OCI-LY7 (cell line): ENCODE data around the gene RRM1. TPM values are rescaled to one million over a fixed set of nuclear protein-coding genes. Genes with fewer than 3 reads are reported as not detected.

Source experiments
- BruUV-seq: library from RNA; stranded (reverse); fragments of 400-500 nt; replicated peaks from 2 replicates; lab custom pipeline; 2021; lab: Mats Ljungman, UMichigan
- CTCF ChIA-PET: fragments of 300-600 bp; sonication (Branson Sonifier 250); formaldehyde crosslinking; loops from one replicate; lab custom pipeline; 2022; ENCODE audit warnings: antibody characterized with exemption; ENCODE audit not compliant: unreplicated experiment; lab: Charles Lee
- POLR2A ChIA-PET: fragments of 300-600 bp; sonication (Branson Sonifier 250); formaldehyde crosslinking; loops from one replicate; lab custom pipeline; 2022; ENCODE audit warnings: antibody characterized with exemption; lab: Charles Lee
- DNase-seq: peaks from one replicate; pipeline ENCODE4 v3.0.0-alpha.2; 2015; ENCODE audit warnings: low spot score
- H2AFZ ChIP-seq: fragments of 200-600 bp; sonication (generic), shearing (Covaris generic); 2 replicates; pipeline ENCODE4 v1.6.1; 2014; ENCODE audit warnings: mild to moderate bottlenecking, antibody characterized with exemption, low read length, moderate library complexity
- H3K27ac ChIP-seq: fragments of 200-600 bp; sonication (generic); 2 replicates; pipeline ENCODE4 v1.5.1; 2014; ENCODE audit warnings: mixed run types, low read depth, mild to moderate bottlenecking, moderate library complexity, low read length, inconsistent platforms; ENCODE audit not compliant: poor library complexity, severe bottlenecking
- H3K36me3 ChIP-seq: fragments of 200-600 bp; sonication (generic); 2 replicates; pipeline ENCODE4 v1.6.1; 2014; ENCODE audit warnings: mild to moderate bottlenecking, antibody characterized with exemption, low read length, moderate library complexity, mixed read lengths; ENCODE audit not compliant: insufficient read depth
- H3K4me1 ChIP-seq: fragments of 200-600 bp; sonication (generic); 2 replicates; pipeline ENCODE4 v1.5.1; 2014; ENCODE audit warnings: mild to moderate bottlenecking, low read length; ENCODE audit not compliant: insufficient read depth, poor library complexity, severe bottlenecking
- H3K4me2 ChIP-seq: fragments of 200-600 bp; sonication (generic); 2 replicates; pipeline ENCODE4 v1.6.1; 2014; ENCODE audit warnings: mild to moderate bottlenecking, low read length
- H3K4me3 ChIP-seq: fragments of 200-600 bp; sonication (generic); 2 replicates; pipeline ENCODE4 v1.5.1; 2014; ENCODE audit warnings: mild to moderate bottlenecking, low read depth, low read length; ENCODE audit not compliant: poor library complexity, severe bottlenecking
- H3K79me2 ChIP-seq: fragments of 200-600 bp; sonication (generic); 2 replicates; pipeline ENCODE4 v1.6.1; 2016; ENCODE audit warnings: low read depth, mild to moderate bottlenecking, low read length, moderate library complexity, mixed read lengths; ENCODE audit not compliant: insufficient read depth
- H3K9me2 ChIP-seq: fragments of 200-600 bp; sonication (generic); 2 replicates; pipeline ENCODE4 v1.6.1; 2016; ENCODE audit warnings: mild to moderate bottlenecking, low read length, mixed read lengths; ENCODE audit not compliant: insufficient read depth
- H3K9me3 ChIP-seq: fragments of 200-600 bp; sonication (generic); 2 replicates; pipeline ENCODE4 v1.6.1; 2014; ENCODE audit warnings: mild to moderate bottlenecking, mixed run types, low read length, mixed read lengths
- H4K20me1 ChIP-seq: fragments of 200-600 bp; sonication (generic); 2 replicates; pipeline ENCODE4 v1.6.1; 2014; ENCODE audit warnings: mild to moderate bottlenecking, antibody characterized with exemption, low read length, moderate library complexity, mixed read lengths; ENCODE audit not compliant: insufficient read depth
- EZH2phosphoT487 ChIP-seq: fragments of 200-600 bp; sonication (generic); IDR thresholded peaks from 2 replicates; pipeline ENCODE4 v1.6.1; 2018; ENCODE audit warnings: low read depth, borderline replicate concordance, mild to moderate bottlenecking, mixed run types, antibody characterized with exemption, low read length, moderate library complexity, mixed read lengths
- intact Hi-C: fragments of 100-400 bp; cut with micrococcal nuclease; formaldehyde crosslinking; loops from one replicate; pipeline ENCODE4 v1.10.0; 2022; ENCODE audit not compliant: unreplicated experiment
- total RNA-seq, 2 experiments: library from RNA; depleted of rRNA in 1 of 2; stranded (reverse); fragments of >200 nt in 1 of 2; shearing (Covaris generic) in 1 of 2; gene quantifications; 2 replicates each; pipeline ENCODE4 v1.2.3, GENCODE V29; 2014 to 2022
- TF ChIP-seq, protein P1 (sequence below): fragments of 200-600 bp; sonication (generic); conservative IDR thresholded peaks from 2 replicates; pipeline ENCODE4 v1.5.1; 2014; ENCODE audit warnings: mild to moderate bottlenecking, antibody characterized with exemption, low read length, moderate library complexity, mixed read lengths

The RRM1 gene
- total RNA-seq, 2 experiments from 2014 or later = 123 to 162 TPM

- DNase-seq = no peak
- intact Hi-C loops = no loop called here
- Histone ChIP-seq H3K9me3 (no peaks in the 10 kb centered on the region), H3K9me2 (no peaks in the 10 kb centered on the region), H4K20me1 (no peaks in the 10 kb centered on the region), H3K79me2 (no peaks in the 10 kb centered on the region), H3K4me3 (no peak overlapping the region), H2AFZ (no peak overlapping the region), H3K4me1 (peaks cover 19% of the 10 kb centered on the region), H3K36me3 (peaks cover 19% of the 10 kb centered on the region; the same call in 1 of the 2 replicates), H3K27ac (no peak overlapping the region), H3K4me2 (no peak overlapping the region)
- POLR2A ChIA-PET = no interaction called here
- no TSS peak for BruUV-seq
- TF ChIP-seq EZH2phosphoT487 = no peak
- TF ChIP-seq, protein P1, sequence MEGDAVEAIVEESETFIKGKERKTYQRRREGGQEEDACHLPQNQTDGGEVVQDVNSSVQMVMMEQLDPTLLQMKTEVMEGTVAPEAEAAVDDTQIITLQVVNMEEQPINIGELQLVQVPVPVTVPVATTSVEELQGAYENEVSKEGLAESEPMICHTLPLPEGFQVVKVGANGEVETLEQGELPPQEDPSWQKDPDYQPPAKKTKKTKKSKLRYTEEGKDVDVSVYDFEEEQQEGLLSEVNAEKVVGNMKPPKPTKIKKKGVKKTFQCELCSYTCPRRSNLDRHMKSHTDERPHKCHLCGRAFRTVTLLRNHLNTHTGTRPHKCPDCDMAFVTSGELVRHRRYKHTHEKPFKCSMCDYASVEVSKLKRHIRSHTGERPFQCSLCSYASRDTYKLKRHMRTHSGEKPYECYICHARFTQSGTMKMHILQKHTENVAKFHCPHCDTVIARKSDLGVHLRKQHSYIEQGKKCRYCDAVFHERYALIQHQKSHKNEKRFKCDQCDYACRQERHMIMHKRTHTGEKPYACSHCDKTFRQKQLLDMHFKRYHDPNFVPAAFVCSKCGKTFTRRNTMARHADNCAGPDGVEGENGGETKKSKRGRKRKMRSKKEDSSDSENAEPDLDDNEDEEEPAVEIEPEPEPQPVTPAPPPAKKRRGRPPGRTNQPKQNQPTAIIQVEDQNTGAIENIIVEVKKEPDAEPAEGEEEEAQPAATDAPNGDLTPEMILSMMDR = no peak
- CTCF ChIA-PET = interaction anchor here (0.8 kb wide), 1 partner anchor 200 kb away, joined by 4 read pairs; the partner anchor contains the start of gene STIM1
Observed at GRCh38 chr11:4054643-4055042, 40.0 kb upstream of the RRM1 start.

- no peaks in the 10 kb centered on the region for H4K20me1 ChIP-seq
- no peak for TF ChIP-seq EZH2phosphoT487
- TF ChIP-seq, protein P1 = no peak
- H3K4me3 ChIP-seq = no peak overlapping the region
- BruUV-seq = no TSS peak
- no peak overlapping the region for H3K4me2 ChIP-seq
- ChIA-PET POLR2A (interaction anchor here (0.5 to 2.0 kb wide), 3 partner anchors 12 to 80 kb away, joined by 3 to 5 read pairs (median 4); no protein-coding TSS in a partner anchor), CTCF (no interaction called here)
- H3K9me3 ChIP-seq = no peaks in the 10 kb centered on the region
- intact Hi-C loops = no loop called here
- no peak for DNase-seq
- no peak overlapping the region for H2AFZ ChIP-seq
- H3K27ac ChIP-seq = no peak overlapping the region
- peaks cover 39% of the 10 kb centered on the region; the same call in 1 of the 2 replicates for H3K36me3 ChIP-seq
- no peaks in the 10 kb centered on the region for H3K79me2 ChIP-seq
- peaks cover 19% of the 10 kb centered on the region for H3K4me1 ChIP-seq
- H3K9me2 ChIP-seq = no peaks in the 10 kb centered on the region
Observed at GRCh38 chr11:4059424-4059823, 35.2 kb upstream of the RRM1 start.

DNA sequence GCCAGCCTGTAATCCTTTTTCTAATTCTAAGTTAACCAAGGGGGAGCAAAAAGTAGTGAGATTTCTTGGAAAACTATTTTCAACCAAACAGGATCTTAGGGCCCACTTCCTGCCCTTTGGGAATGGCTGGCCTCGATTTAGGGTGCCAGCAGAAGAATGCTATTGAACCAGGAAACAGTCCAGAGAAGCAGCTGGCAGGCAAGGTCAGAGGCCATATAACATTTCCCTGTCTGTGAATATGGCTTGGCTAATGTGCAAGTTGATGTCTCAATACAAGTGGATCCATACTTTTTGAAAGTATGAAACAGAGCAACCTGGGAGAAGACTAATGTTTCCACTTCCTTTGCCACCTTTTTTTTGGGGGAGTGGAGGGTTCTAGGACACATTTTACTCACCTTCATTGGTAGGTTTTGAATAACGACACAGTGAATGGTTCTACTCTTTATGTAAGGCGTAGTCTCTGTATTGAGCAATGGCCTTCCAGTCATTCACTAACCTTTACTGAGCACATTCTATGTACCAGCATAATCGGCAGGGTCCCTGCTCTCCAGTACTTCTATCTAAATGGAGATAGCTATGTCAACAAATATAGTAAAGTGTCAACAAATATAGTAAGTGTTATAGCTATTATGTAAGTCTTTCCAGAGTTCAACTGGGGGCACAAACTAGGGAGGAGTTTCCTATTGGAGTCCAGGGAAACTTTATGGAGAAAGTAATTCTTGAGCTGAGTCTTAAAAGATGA lies 34.2 kb upstream of the RRM1 start:
- no TSS peak for BruUV-seq
- no peaks in the 10 kb centered on the region for H3K79me2 ChIP-seq
- no peak overlapping the region for H2AFZ ChIP-seq
- TF ChIP-seq, protein P1 = no peak
- TF ChIP-seq EZH2phosphoT487 = no peak
- H3K9me3 ChIP-seq = no peaks in the 10 kb centered on the region
- H3K36me3 ChIP-seq = peaks cover 39% of the 10 kb centered on the region; the same call in 1 of the 2 replicates
- CTCF ChIA-PET = interaction anchor here (0.6 to 1.4 kb wide), 2 partner anchors 13 to 235 kb away, joined by 4 to 5 read pairs; no protein-coding TSS in a partner anchor
- no peak for DNase-seq
- H4K20me1 ChIP-seq = no peaks in the 10 kb centered on the region
- no peaks in the 10 kb centered on the region for H3K9me2 ChIP-seq
- no peak overlapping the region for H3K4me2 ChIP-seq
- POLR2A ChIA-PET = interaction anchor here (0.6 kb wide), 1 partner anchor 81 kb away, joined by 3 read pairs; no protein-coding TSS in a partner anchor
- peaks cover 19% of the 10 kb centered on the region for H3K4me1 ChIP-seq
- intact Hi-C loops = no loop called here
- no peak overlapping the region for H3K27ac ChIP-seq
- no peak overlapping the region for H3K4me3 ChIP-seq
